ENCODE data around the gene CARMIL1.

Gene CARMIL1

DNA sequence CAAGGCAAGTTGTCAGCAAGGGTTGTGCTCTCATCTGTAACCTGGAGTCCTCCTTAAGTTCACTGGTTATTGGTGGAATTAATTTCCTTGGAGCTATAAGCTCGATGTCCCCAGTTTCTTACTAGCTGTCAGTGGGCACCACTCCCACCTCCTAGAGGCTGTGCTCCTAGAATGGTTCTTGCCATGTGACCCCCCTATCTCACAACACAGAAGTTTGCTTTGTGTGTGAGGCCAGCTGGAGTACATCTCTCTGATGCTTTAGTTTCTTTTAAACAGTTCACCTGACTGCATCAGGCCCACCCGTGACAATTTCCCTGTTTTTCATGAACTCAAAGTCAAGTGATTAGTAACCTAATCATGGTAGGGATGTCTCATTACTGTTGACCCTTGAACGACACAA lies 193.7 kb downstream of the CARMIL1 start:
- no peak for DNase-seq (ENCODE audit: low spot score)

DNA sequence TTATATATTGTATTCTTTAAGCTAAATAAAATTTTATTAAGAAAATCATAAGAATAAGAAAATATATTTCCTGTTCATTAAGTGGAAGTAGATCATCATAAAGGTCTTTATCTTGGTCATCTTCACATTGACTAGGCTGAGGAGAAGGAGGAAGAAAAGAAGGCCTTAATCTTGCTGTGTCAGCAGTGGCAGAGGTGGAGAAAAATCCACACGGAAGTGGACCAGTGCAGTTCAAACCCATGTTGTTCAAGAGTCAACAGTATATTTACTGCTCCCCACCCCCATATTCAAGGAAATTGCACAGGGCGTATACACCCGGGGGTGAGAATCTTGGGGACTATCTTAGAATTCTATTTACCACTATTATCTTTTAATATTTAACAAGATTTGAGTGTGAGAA lies 194.3 kb downstream of the CARMIL1 start:
- no peak for DNase-seq (ENCODE audit: low spot score)

DNA sequence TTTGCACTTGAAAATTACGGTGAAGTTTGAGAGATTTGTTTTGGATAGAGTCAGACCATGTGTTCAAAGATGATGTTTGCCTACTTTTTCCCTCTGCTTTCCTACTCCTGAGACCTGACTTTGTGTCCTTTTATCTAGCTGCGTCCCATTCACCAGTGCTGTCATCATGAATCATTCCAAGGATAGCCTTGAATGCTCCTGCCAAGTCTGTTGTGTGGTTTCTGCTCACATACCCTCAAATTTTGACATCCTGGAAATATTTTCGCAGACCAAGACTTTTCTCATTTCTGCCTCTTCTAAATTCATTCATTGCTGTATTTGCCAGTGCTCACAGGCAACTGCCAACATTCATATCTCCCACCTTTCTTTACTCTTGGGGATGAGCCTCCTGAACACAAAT lies 197.0 kb downstream of the CARMIL1 start:
- no peak for DNase-seq (ENCODE audit: low spot score)

DNA sequence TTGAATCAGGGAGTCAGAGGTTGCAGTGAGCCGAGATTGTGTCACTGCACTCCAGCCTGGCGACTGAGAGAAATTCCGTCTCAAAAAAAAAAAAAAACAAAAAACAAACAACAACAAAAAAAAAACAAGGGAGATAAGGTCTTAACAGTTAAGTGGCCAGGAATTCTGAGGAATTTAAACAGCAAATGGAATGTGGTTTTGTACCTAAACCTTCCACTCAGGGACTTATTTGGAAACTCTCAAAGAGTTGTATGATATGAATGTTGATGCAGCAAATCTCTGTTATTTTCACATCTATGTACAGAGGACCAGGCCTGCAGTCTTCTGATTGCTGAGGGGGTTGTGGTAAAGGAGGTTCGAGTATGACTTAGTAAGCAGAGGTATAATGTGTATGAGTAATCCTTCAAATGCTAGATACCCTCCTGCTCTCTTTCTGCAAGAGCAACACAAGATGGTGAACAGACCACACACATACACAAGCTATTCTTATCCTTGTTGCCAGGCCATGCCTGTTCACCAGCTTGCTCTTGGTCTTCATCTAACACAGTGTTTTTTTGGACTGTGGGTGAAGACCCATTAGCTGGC lies 197.9 kb downstream of the CARMIL1 start:
- DNase-seq (ENCODE audit: low spot score) = no peak

DNA sequence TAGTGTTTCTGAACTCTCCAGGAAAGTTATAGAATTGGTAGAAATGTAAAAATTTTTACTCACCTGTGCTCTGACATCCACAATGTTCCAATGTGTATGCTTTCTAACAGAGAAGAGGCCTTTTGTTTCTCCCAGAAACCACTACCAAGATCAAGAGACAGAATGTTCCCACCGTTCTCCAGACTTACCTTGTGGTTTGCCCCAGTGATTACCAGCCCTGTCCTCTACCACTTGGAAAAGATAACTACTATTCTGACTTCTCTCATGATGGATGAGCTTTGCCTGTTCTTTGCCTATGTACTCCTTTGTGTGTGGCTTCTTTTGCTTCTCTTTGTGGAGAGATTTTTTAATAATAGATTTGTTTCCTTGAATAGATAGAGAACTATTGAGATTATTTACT lies 199.8 kb downstream of the CARMIL1 start:
- no peak for DNase-seq (ENCODE audit: low spot score)

DNA sequence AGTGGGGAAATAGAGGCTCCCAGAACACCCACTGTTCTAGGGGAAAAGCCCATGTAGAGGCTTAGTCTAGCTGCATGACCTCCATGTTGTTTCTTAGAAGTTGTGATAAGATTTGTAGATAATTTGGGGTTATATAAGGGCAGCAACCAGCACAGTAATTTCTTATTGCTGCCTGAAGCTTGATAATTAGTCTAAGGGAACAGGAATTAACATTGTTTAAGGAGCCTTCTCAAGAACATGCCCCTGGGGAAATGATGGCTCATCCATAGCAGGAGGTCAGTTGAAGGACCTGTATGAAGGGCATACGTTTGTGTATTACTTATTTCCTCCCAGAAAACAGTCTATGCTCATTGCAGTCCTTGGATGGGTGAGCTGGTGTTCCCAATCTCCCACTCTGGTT lies 202.1 kb downstream of the CARMIL1 start:
- no peak for DNase-seq (ENCODE audit: low spot score)

DNA sequence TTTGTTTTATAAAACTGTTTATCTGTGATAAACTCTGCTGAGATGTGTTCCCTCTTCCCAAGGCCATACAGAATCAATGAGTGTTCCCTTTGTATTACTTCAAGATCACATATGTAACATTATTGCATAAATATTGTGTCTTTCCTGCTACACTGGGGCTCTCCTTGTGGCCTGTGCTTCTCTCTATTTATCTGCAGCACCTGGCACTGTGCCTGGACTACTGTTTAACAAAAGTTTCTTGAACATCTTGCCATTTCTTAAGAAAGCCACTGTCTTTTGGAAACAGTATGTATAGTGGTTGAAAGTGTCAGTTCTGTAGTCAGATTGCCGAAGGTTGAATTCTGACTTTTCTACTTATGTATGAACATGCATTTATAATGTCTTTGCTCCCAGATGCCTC lies 203.8 kb downstream of the CARMIL1 start:
- DNase-seq (ENCODE audit: low spot score) = no peak

DNA sequence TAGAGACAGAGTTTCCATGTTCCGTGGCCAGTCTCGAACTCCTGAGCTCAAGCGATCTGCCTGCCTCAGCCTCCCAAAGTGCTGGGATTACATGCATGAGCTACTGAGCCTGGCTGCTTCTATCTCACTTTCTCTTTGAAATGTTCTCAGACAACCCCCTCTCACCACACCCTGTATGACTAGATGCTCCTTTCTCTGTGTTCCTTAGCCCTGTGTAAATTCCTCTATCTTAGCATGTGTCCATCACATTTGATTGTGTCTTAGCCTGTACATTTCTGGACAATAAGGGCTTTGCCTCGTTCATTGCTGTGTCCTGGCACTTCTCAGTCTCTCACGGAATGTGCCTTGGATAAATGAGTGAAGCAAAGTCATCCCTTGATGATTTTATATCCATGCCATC lies 204.8 kb downstream of the CARMIL1 start:
- DNase-seq (ENCODE audit: low spot score) = no peak

DNA sequence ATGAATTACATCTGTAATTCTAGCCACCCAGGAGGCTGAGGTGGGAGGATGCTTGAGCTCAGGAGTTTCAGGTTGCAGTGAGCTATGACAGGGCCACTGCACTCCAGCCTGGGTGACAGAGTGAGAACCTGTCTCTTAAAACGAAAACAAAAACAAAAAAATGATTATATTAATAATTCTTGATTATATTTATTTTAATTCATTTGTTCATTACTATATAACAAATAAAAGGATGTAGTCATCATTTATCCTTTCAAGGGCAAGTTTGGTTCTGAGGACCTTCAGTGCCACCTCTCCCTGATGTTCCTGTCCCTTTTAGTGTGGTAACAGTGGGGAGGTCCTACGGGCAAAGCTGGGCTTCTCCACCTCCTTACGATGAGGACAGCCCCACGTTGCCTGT lies 205.7 kb downstream of the CARMIL1 start:
- no peak for DNase-seq (ENCODE audit: low spot score)

DNA sequence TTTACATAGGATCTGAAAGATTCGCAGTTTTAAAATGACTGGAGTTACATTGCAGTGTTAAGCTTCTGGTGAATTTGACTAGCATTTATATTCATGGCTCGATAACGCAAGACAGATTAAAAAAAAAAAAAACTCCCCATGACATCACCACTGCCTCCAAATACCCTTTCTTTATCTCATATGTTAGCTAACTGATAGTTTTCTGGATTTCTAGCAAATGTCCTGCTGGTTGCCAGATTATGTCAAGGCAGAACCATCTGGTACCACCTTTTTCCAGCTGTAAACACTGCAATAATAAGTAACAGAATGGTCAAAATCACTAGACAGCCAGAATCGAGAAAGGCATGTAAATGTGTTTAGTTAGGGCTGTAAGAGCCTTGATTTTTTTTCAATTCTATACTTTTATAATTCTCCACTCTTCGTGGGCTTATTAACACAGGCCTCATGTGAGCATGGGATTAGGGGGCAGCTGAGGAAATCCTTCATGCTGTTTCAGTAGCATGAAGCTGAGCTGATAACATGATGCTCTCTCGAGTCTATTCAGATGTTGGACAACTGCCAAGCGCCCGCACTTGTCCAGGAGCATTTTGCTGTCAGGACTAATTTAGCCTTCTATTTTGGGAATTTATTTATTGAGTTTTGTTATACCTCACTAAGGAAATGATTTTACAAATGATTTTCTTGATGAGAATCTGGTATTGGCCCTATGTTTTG lies 206.8 kb downstream of the CARMIL1 start:
- peak; percentile 14 for DNase-seq (ENCODE audit: low spot score)

DNA sequence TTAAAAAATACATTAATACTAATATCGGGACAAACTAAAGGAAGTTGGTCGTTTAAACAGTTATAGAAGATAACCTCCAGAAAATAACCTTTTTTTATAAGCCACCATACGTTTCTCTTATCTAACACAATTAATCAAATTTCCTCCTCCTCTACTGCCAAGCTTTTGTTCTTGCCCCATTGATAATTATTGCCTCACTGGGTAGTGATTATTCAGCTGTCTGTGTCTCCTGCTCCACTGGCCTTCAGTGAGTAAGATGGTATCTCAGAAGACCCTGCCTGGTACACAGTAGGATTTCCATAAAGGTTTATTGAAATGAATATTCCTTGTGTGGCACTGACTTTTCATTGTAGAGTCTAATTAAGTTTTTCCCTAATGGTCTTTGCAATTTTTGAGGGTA lies 207.4 kb downstream of the CARMIL1 start:
- DNase-seq (ENCODE audit: low spot score) = no peak

DNA sequence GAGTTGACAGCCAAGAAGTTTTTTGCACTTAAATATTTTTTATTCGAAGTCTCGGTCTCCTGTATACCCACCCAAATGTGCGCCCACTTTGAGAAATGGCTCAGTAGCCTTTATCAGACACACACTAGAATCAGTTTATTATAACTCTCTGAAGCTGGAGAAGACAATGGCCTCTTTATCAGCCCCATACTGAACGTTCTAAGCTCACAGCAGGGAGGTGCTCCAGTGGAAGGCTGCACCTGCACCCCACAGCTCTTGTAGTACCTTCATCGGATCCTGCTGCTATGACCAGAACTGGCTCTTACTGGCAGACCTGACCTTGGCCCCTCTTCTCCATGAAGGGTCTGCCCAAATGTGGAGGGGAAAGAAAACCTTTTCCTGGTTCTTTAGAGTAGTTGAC lies 207.8 kb downstream of the CARMIL1 start:
- DNase-seq (ENCODE audit: low spot score) = no peak

DNA sequence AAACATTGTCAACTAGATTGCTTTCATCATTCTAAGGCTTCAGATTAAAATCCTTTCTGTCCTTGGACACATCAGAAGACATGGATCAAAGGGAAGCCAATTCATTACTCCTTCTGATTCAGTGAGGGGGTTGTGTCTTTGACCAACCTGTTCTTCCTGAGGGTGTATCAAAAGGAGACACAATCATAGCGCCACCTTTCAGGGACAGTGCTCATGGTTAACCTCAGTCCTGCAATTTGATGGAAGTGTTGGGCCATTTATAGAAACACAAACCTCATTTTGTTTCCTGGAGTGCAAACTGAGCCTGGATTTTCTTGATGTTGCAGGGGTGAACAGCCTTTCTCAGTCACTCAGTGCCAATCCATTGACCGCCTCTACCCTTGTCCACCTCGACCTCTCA lies 209.0 kb downstream of the CARMIL1 start:
- no peak for DNase-seq (ENCODE audit: low spot score)

DNA sequence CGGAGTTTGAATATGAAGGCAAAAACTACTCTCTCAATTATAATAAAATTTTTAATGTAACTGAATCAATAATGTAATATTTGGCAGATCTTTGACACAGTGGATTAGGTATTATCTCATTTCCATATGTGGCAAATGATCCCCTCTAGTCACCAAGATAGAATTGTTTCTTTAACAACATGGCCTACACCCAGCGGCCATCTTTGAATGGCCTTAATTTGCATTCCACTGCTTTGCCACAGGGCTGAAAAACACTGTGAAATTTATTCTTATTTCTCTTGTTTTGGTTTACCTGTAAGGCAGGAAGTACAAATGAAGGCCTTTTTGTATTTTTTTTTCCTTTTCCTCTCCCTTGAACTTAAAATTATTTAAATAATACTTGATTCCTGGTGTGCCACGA lies 210.2 kb downstream of the CARMIL1 start:
- DNase-seq (ENCODE audit: low spot score) = no peak

DNA sequence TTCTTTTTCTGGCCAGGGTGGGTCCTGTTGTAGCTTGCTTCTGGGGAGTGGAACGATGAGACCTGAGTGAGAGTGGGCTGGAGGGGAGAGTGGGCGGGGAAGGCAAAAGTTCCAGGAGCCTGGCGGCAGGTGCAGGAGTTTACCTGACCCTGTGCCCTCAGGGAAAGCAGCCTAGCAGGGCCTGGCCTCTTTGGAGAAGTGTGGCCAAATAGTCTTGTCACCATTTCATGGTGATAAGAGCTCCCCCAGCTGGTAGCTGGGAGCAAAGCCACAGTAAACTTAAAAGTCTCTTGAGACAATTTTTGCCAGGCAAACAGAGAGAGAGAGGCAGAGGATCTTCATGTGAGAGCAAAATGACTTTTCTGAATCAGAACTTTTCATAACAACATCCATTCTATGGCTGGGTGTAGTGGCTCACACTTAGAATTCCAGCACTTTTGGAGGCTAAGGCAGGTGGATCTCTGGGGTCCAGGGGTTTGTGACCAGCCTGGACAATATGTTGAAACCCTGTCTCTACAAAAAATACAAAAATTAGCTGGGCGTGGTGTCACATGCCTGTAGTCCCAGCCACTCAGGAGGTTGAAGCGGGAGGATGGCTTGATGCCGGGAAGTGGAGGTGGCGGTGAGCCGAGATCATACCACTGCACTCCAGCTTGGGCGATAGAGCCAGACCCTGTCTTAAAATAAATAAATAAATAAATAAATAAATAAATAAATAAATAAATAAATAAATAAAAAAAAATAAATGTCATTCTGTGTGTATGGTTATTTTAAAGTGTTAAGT lies 211.0 kb downstream of the CARMIL1 start:
- DNase-seq (ENCODE audit: low spot score) = peak; percentile 79

DNA sequence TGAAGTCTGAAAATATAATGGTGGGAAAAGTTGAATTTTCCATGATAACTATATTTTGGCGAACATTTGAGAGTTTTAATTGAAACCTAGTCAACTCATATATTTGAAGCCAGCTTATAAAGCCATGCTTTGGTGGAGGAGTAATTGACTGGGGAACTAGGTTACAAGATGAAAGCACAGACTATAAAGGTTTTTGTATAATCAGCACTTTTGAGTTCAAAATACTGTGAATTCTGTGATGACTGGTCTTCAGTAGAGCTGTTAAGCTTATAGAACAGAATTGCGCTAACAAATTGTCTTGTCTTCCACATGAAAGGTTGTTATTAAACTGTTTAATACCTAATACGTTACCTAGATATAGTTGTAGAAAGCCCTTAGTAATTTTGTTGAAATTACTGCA lies 213.8 kb downstream of the CARMIL1 start:
- no peak for DNase-seq (ENCODE audit: low spot score)

DNA sequence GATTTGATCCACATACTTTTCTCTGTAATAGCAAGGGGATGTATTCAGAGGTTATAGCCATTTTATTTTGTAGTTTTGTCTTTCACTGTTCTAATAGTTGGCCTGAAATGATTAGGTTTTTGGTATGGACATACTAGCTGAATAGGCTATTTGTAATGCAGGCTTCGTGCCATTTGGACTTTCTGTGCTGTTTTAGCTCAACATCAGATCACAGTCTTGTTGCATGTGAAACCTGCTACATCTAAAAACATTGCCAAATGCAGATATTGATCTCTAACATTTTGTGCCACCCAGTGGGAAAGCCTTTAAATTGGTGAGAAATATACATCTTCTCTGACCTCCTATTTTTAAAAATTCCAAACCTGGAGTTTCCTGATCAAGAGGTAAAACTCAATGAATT lies 215.3 kb downstream of the CARMIL1 start:
- no peak for DNase-seq (ENCODE audit: low spot score)

DNA sequence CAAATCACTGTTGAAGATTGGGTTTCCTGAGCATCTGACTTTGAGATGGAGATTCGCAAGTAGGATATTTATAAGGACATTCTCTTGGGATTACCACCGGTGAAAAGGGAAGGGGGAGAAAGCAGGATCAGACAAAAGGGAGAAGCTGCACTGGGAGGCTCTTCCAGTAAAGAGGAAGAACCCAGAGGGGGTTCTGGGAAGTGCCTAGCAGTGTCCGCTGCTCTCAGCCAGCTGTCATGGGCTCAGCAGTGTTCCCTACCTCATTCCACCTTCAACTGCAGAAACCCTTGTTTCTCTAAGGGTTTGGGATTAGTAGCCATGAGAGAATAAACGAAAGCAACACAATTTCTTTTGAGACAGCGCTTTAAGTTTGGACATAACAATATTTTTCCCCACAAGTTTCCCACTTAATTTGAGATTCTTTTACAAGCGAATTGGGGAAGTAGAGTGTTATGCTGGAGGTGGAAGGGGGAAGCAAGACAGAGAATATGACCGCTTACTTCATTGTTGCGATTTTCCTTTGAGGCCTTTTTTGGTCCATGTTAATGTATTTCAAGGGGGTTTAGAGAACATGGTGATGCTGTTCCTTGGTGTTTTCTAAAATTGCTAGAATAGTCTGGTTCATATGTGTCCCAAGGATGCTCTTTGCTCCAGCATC lies 218.3 kb downstream of the CARMIL1 start:
- no peak for DNase-seq (ENCODE audit: low spot score)

DNA sequence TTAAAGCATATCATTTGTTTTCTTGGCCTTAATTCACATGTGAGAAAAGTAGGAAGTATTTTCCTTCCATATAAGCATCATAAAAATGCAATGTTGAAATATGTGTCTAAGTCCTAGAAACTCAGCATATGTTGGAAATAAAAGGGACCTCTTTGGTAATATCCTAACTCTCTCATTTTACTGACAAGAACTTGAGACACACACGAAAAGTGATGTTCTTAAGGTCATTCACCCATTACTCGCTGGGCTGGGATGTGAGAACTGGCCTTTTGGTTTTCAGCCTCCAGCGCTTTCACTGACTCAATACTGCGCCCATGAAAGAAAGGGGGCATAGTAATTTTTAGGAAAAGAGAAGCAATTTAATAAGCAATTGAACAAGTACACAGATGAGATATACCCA lies 219.3 kb downstream of the CARMIL1 start:
- DNase-seq (ENCODE audit: low spot score) = no peak

DNA sequence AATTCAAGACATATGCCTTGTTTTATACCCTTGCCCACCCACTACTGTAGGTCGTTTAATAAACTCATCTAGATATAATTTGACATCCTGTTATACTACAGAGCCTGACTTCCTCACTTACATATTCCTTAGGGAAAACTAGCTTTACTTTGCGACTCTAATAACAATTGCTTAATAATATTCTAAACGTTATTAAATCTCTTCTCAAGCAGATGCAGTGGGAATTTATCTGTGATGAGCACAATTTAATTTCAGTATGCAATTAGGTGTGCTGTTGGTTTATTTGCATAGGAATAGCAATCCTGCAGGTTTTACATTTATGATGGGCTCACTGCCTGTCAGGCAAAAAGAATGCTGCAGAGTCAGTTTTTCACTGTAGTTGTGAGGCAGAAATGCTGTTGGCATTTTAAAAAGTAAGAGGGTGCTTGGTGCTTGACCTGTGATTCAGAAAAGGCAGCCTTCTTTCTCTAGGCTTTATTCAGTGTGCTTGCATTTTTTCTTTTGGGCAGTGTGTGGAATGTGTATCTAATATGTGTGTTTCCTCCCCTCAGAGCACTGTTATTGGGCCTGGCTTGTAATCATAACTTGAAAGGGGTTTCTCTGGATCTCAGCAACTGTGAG lies 220.6 kb downstream of the CARMIL1 start:
- DNase-seq (ENCODE audit: low spot score) = no peak

DNA sequence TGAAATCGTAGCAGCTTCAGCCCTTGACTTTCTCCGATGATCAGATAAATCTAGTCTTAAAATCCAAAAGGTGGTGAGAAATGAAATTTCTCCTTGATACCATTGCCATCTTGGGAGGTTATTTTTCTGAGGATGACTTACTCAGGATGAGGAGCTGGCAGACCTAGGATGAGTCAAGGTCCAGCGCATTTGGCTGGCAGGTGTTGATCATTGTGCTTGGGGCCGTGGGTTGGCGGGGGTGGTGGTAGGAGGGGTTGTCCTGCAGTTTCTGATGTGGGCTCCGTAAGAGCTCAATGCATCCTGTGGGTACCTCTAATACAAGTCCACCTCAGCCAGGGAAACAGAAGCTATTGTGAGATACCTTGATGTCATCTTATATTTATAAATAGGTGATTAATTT lies 224.5 kb downstream of the CARMIL1 start:
- DNase-seq (ENCODE audit: low spot score) = no peak

DNA sequence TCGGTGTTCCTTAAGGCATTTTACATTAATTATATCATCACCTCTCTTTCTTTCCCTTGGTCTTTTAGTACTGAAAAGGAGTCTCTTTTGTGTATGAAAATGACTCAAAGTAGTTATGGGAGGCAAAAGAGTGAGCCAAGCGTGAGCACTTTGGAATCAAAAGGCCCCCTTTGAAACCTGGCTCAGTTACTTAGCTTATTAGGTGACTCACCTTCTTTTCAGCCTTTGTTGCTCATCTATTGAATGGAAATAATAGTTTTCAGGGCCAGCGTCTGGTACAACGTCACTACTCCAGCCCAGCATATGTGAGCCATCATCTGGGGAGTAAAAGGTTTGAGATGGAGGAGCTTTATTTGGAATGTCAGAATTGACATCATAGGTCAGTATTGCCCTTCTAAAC lies 225.5 kb downstream of the CARMIL1 start:
- no peak for DNase-seq (ENCODE audit: low spot score)

Data from SK-N-DZ (cell line).